ENCODE results near the gene ARHGEF7.
"Not testable (repeated sequence)": the region's sequence is repeated elsewhere in the genome, so short reads cannot be mapped to it uniquely, and the experiment has no call there.

Gene ARHGEF7

GRCh38 chr13:111230385-111230930 lies 115.3 kb downstream of the ARHGEF7 start:
- no peak for DNase-seq

GRCh38 chr13:111232191-111232590 lies 117.1 kb downstream of the ARHGEF7 start:
- DNase-seq: no peak

GRCh38 chr13:111233080-111233479 lies 118.0 kb downstream of the ARHGEF7 start:
- no peak for DNase-seq

GRCh38 chr13:111239764-111240670 lies 124.9 kb downstream of the ARHGEF7 start:
- no peak for DNase-seq

GRCh38 chr13:111241006-111241755 lies 126.1 kb downstream of the ARHGEF7 start:
- no peak for DNase-seq

GRCh38 chr13:111241862-111242261 lies 126.8 kb downstream of the ARHGEF7 start:
- DNase-seq: no peak

- DNase-seq: no peak
Measured at GRCh38 chr13:111242585-111242984, 127.5 kb downstream of the ARHGEF7 start.

- DNase-seq: no peak
Measured at GRCh38 chr13:111243981-111244380, 128.9 kb downstream of the ARHGEF7 start.

GRCh38 chr13:111245576-111246384 lies 130.7 kb downstream of the ARHGEF7 start:
- DNase-seq: no peak

- DNase-seq: no peak
Measured at GRCh38 chr13:111247552-111247951, 132.4 kb downstream of the ARHGEF7 start.

GRCh38 chr13:111248822-111249221 lies 133.7 kb downstream of the ARHGEF7 start:
- no peak for DNase-seq

GRCh38 chr13:111249637-111250360 lies 134.7 kb downstream of the ARHGEF7 start:
- no peak for DNase-seq

- DNase-seq: no peak
Measured at GRCh38 chr13:111251646-111252445, 136.7 kb downstream of the ARHGEF7 start.

- DNase-seq: no peak
Measured at GRCh38 chr13:111252446-111253364, 137.6 kb downstream of the ARHGEF7 start.

GRCh38 chr13:111253365-111253872 lies 138.3 kb downstream of the ARHGEF7 start:
- DNase-seq: no peak

GRCh38 chr13:111255228-111255790 lies 140.2 kb downstream of the ARHGEF7 start:
- no peak for DNase-seq

- DNase-seq: no peak
Measured at GRCh38 chr13:111256458-111256857, 141.3 kb downstream of the ARHGEF7 start.

- DNase-seq: no peak
Measured at GRCh38 chr13:111256946-111257345, 141.8 kb downstream of the ARHGEF7 start.

GRCh38 chr13:111257899-111258298 lies 142.8 kb downstream of the ARHGEF7 start:
- not testable (repeated sequence) for DNase-seq
